ENCODE results near the gene OR10P1.

Gene OR10P1

GRCh38 chr12:55686366-55687010, 49.8 kb downstream of the OR10P1 start:
- DNase-seq, result no peak
